Measurements from ENCODE around the gene NLRC5.
"Not testable (repeated sequence)": the region's sequence is repeated elsewhere in the genome, so short reads cannot be mapped to it uniquely, and the experiment has no call there.

The NLRC5 gene

DNA sequence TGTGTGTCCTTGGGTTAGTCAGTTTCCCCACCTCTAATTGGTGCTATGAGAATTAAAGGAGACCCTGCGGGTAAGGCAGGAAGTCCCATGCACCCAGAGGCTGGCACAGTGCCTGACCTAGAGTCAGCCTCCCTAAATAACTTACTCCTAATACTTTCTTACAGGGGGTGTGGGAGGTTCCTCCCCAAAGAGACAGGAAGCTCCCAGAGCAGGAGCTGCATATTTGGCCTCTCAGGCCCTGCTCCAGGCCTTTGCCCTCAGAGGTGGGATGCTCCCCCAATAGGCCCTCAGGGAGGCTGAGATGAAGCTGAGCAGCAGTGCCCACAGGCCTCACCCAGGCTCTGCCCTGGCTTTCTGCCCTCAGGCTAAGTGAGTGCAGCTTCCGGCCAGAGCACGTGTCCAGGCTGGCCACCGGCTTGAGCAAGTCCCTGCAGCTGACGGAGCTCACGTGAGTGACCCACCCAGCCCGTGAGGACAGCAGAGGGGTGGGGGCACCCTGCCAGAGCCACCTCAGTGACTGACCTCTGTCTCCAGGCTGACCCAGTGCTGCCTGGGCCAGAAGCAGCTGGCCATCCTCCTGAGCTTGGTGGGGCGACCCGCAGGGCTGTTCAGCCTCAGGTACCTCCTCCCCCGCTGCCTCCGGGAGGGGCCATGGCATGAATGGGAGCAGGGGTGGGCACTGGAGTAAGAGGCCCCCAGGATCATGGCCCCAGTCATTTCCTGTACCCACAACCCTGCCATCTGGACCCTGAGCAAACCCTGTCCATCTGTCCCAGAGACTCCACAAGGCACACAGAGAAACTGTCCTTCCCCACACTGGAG, 71.9 kb downstream of the NLRC5 start:
- no peak for DNase-seq (ENCODE audit: low read depth)
- H3K4me3 ChIP-seq (ENCODE audit: low read depth, low read length): no peak overlapping the region

GRCh38 chr16:57062329-57062728, 73.0 kb downstream of the NLRC5 start:
- no peak for DNase-seq (ENCODE audit: low read depth)
- H3K4me3 ChIP-seq (ENCODE audit: low read depth, low read length): no peak overlapping the region

DNA sequence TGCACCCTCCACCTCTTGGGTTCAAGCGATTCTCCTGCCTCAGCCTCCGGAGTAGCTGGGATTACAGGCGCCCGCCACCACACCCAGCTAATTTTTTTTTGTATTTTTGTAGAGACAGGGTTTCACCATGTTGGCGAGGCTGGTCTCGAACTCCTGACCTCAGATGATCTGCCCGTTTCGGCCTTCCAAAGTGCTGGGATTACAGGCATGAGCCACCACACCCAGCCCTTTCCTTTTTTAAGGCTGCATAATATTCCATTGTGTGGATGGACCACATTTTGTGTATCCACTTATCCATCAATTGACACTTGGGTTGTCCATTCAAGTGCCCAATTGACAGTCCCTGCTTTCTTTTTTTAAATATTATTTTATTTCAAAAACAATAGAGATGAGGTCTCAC, 73.8 kb downstream of the NLRC5 start:
- not testable (repeated sequence) for DNase-seq (ENCODE audit: low read depth); H3K4me3 ChIP-seq (ENCODE audit: low read depth, low read length)

DNA sequence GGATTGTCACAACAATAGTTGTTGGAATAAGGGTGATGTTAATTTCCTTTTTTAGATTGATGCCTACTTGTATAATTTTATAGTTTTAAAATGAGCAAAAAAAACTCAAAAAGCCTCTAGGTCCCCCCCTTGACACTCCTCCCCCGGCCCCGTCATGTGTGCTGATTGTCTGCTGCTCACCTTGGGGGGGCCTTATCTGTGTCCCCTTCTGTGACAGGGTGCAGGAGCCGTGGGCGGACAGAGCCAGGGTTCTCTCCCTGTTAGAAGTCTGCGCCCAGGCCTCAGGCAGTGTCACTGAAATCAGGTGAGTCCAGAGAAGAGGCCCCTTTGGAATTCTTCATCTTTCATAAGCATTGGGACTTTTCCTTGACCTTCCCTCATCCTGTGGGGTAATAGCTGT, 75.6 kb downstream of the NLRC5 start:
- no peak overlapping the region for H3K4me3 ChIP-seq (ENCODE audit: low read depth, low read length)
- DNase-seq (ENCODE audit: low read depth): no peak

- H3K4me3 ChIP-seq (ENCODE audit: low read depth, low read length): no peak overlapping the region
- no peak for DNase-seq (ENCODE audit: low read depth)
These were observed 77.3 kb downstream of the NLRC5 start for GRCh38 chr16:57066625-57067024.

- no peak for DNase-seq (ENCODE audit: low read depth)
- no peak overlapping the region for H3K4me3 ChIP-seq (ENCODE audit: low read depth, low read length)
These were observed 78.0 kb downstream of the NLRC5 start for GRCh38 chr16:57067347-57067746.

DNA sequence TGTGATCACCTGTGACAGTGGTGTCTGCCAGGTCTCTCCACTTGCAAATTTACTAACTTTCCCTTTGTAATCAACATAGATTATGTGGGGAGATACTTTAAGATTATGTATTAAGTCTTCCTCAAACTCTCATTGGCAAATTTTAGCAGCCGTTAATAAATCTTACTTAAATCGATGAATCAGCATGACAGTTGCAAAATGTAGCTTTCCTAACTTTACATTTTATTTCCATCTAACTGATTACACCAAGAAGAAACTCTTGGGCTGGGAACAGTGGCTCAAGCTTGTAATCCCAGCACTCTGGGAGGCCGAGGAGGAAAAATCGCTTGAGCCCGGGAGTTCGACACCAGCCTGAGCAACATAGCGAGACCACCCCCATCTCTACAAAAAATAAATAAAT, 79.7 kb downstream of the NLRC5 start:
- no peak overlapping the region for H3K4me3 ChIP-seq (ENCODE audit: low read depth, low read length)
- no peak for DNase-seq (ENCODE audit: low read depth)

DNA sequence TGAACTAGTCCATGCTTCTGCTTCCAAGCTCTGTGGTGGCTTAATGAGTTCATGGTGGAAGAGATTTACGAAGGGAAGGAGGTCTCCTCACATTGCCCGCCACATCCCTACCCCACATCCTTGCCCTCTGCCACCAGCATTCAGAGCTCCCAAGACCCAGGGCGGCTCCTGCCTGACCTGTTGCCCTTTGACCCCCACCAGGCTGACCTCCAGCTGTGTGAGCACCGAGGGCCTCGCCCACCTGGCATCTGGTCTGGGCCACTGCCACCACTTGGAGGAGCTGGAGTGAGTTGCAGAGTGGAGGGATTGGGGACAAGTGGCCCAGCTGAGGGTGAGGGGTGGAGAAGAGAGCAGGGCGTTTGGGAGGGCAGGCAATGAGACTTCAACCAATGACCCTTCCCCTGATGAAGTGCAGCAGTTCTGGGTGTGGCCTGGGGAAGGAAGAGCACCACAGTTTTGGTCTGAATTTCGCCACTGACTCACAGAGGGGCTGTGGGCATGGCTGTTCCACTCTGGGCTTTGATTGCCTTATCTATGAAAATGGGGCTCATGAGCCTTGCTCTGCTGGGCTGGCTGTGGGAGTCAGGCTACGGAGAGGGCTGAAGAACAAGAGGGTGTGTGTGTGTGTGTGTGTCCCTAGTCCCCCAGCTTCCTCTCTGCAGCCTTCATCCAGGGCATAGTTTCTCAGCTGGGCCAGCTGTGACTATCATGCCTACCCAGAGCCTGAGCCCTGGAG, 80.4 kb downstream of the NLRC5 start:
- no peak for DNase-seq (ENCODE audit: low read depth)

DNA sequence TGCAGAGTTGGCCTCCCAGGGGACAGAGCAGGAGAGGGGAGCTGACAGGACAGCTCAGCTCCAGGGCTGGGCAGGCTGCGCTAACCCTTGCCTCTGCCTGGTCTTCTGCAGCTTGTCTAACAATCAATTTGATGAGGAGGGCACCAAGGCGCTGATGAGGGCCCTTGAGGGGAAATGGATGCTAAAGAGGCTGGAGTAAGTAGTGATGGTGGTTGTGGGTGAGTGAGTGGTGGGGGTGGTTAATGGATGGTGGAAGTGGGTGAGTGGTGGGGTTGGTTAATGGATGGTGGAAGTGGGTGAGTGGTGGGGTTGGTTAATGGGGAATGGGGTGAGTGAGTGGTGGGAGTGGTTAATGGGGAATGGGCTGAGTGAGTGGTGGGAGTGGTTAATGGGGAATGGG, 81.1 kb downstream of the NLRC5 start:
- no peak for DNase-seq (ENCODE audit: low read depth)
- H3K4me3 ChIP-seq (ENCODE audit: low read depth, low read length): no peak overlapping the region

More for the DNA sequence above, 80.4 kb downstream of the NLRC5 start:
- no peak overlapping the region for H3K4me3 ChIP-seq (ENCODE audit: low read depth, low read length)

GRCh38 chr16:57071081-57071732, 81.8 kb downstream of the NLRC5 start:
- DNase-seq (ENCODE audit: low read depth); H3K4me3 ChIP-seq (ENCODE audit: low read depth, low read length): not testable (repeated sequence)

DNA sequence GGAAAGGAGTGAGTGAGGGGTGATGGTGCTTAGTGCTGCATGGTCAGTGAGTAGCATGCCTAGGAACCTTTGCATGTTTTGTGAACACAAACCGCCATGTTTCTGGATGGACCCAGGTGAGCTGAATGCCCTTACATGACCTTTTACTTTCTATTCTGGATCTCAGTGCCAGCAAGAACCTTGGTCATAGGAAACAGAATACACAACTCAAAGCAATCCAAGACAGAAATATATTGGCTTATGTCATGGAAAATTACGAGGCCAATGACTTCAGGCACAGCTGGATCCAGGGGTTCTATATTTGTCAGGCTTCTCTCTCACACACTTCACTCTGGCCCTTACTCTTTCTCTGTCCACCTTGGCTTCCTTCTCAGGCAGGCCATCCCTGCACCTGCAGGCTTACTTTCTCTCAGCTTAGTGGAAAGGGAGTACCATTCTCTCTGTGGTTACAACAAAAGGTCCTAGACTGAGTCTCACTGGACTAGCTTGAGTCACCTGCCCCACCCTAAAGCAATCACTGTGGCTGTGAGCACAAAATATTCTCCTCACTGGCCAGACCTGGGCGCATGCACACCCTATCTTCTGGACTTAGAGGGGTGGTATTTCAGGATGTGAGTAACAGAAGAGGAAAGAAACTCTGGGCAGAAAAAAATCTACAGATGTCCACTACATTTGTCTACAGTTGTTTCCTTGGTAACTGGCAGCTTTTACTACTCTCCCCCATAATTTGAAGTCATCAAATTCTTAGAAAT, 82.7 kb downstream of the NLRC5 start:
- H3K4me3 ChIP-seq (ENCODE audit: low read depth, low read length): no peak overlapping the region
- no peak for DNase-seq (ENCODE audit: low read depth)

DNA sequence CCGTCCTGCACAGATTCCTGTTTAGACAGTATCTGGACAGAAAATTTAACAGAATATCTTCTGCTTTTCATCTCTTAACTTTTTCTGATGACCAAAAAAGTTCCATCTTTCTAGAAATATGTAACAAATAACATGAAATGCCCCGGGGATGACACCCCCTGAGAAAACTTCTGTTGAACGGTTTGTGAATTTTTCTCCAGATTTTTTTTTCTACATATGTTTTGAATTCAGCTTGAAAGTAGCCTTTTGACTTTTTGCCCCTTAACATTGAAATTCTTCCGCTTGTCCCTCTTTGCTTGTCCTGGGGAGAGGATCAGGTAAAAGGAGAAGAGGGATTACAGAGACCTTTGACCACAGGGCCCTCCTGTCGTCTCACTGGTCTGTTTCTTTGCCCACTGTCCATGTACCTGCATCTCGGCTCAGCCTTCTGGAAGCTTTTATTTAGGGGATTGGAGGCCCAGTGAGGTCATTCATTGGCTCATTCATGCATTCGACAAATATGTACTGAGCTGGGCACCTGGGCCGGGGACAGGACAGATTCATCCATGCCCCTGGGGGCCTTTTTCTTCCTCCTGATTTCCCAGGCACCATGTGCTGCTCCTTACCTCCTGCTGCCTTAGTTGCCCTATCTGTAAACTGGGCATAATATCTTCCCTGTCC, 83.4 kb downstream of the NLRC5 start:
- H3K4me3 ChIP-seq (ENCODE audit: low read depth, low read length): no peak overlapping the region
- DNase-seq (ENCODE audit: low read depth): no peak

DNA sequence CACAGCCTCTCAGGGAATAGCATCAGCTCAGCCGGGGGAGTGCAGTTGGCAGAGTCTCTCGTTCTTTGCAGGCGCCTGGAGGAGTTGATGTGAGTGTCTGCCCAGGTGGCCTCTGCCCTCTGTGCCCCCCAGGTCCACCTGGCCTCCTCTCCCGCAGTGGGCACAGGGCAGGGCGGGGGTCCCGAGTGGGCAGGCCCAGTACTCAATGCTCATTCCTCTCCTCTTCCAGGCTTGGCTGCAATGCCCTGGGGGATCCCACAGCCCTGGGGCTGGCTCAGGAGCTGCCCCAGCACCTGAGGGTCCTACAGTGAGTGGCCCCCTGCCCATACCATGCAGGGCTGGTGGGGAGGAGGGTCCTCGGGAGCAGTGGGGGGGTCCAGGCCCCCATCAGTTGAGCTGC, 88.4 kb downstream of the NLRC5 start:
- no peak overlapping the region for H3K4me3 ChIP-seq (ENCODE audit: low read depth, low read length)
- no peak for DNase-seq (ENCODE audit: low read depth)

DNA sequence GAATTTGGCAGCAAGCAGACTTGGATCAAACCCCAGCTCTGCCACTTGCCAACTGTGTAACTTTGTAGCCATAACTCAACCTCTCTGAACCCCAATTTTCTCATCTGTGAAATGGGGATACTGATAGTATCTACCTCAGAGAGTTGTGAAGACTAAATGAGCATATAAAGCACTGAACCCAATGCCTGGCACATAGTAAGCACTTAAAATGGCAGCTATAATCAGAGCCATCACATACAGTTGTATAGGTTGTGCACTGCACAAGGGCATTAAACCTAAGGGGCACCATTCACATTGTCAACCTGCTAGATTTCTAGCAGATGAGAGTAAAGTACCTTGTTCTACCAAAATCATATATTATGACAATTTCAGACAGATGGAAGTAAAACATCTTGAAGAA, 92.4 kb downstream of the NLRC5 start:
- no peak for DNase-seq (ENCODE audit: low read depth)

GRCh38 chr16:57082664-57083063, 93.3 kb downstream of the NLRC5 start:
- H3K4me3 ChIP-seq (ENCODE audit: low read depth, low read length): no peak overlapping the region
- no peak for DNase-seq (ENCODE audit: low read depth)

More for the DNA sequence above, 92.4 kb downstream of the NLRC5 start:
- no peak overlapping the region for H3K4me3 ChIP-seq (ENCODE audit: low read depth, low read length)

DNA sequence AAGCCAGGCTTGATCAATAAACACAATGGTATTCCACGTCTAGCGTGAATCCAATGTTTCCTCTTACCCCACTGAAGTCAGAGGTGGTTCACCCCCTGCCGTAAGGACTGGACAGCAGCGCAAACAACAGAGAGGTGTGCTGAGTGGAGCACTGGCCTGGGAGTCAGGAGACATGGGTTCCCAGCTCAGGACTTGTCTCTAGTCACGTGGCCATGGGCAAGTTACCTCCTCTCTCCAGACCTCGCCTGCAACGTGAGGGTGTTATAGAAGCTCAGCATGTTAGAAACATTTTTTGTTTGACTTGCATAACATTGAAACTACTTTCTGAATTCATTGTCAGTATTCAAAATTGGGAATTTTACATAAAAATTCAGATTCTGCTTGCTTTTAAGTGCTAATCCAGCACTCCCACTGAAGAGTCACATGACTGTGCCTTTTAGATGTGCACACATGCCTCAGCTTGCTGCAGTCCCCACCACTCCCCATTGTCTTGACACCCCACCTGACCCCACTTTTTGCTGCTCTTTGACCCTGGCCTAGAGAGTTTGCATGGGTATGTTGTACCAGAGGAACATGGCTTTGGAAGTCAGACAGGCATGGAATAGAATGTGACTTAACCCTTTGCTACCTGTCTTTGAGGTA, 94.2 kb downstream of the NLRC5 start:
- DNase-seq (ENCODE audit: low read depth): no peak
- H3K4me3 ChIP-seq (ENCODE audit: low read depth, low read length): no peak overlapping the region

DNA sequence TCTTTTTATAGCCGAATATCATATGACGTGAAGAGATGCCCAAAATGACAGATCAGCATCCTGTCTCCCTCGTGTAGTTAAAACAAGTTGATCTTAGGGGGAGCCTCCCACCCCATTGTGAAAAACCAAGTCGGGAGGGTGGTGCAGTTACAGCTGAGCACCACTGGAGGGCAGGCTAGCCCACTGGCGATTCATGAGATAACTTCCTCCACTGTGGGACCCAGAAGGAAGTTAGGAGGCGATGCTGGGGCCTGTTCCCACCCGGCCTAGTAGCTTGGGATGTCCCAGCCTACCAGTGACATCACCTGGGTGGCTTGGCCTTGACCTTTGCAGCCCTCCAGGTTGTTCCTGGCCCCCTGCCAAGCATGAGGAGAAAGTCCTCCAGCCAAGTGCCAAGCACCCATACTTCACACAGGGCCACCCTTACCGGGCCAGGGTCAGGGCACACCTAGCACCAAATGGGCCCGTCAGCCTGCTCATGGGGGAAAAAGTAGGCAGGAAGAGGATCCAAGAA, 95.0 kb downstream of the NLRC5 start:
- H3K4me3 ChIP-seq (ENCODE audit: low read depth, low read length): no peak overlapping the region
- DNase-seq (ENCODE audit: low read depth): no peak

- no peak for DNase-seq (ENCODE audit: low read depth)
- H3K4me3 ChIP-seq (ENCODE audit: low read depth, low read length): no peak overlapping the region
These were observed 95.6 kb downstream of the NLRC5 start for GRCh38 chr16:57084996-57085395.

- no peak overlapping the region for H3K4me3 ChIP-seq (ENCODE audit: low read depth, low read length)
- DNase-seq (ENCODE audit: low read depth): no peak
These were observed 97.6 kb downstream of the NLRC5 start for GRCh38 chr16:57087003-57087402.

Data from skeletal muscle cell (primary cell).